Cardiac fibroblast (primary cell): ENCODE results near the gene MAML2.
"Not testable (repeated sequence)": the region's sequence is repeated elsewhere in the genome, so short reads cannot be mapped to it uniquely, and the experiment has no call there.

Experiments
- DNase-seq, 2 donors: peaks; one replicate each; pipeline versions ENCODE4 v3.0.0 to v3.0.0-alpha.2; 2010; ENCODE audit warnings: low read depth in 2 of 2
- H3K4me3 ChIP-seq, 2 donors: replicated peaks in 1 of 2; 1 replicate in 1 of 2; 2 replicates in 1 of 2; pipeline ENCODE4 v1.5.1; 2011; ENCODE audit warnings: low read depth in 2 of 2, low read length in 2 of 2, mild to moderate bottlenecking in 2 of 2, moderate library complexity in 1 of 2
- TF ChIP-seq, protein P1 (sequence below): IDR thresholded peaks from one replicate; pipeline ENCODE4 v1.5.1; 2011; ENCODE audit warnings: low read depth, mild to moderate bottlenecking, low read length, inconsistent platforms

MAML2 gene

DNA sequence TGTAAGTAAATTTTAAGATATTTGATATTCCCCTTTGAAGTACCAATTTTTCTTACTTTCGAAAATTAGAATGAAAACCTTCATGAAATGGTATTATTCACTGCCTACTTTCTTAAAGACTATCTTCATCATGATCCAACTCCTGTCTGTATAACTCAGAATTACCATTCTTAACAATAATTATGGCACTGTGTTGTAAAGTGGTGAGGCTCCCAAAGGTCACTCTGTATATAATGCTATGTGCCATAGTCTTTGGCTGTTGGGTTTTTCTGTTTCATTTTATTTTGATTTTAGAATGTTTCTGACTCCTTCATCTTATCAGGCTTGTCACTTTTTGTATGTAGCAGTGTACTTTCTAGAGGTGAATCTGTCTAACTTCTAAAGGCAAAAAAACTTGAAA is 52.4 kb downstream of the MAML2 start:
- TF ChIP-seq, protein P1, sequence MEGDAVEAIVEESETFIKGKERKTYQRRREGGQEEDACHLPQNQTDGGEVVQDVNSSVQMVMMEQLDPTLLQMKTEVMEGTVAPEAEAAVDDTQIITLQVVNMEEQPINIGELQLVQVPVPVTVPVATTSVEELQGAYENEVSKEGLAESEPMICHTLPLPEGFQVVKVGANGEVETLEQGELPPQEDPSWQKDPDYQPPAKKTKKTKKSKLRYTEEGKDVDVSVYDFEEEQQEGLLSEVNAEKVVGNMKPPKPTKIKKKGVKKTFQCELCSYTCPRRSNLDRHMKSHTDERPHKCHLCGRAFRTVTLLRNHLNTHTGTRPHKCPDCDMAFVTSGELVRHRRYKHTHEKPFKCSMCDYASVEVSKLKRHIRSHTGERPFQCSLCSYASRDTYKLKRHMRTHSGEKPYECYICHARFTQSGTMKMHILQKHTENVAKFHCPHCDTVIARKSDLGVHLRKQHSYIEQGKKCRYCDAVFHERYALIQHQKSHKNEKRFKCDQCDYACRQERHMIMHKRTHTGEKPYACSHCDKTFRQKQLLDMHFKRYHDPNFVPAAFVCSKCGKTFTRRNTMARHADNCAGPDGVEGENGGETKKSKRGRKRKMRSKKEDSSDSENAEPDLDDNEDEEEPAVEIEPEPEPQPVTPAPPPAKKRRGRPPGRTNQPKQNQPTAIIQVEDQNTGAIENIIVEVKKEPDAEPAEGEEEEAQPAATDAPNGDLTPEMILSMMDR, result no peak
- no peak overlapping the region for H3K4me3 ChIP-seq
- DNase-seq, result no peak

DNA sequence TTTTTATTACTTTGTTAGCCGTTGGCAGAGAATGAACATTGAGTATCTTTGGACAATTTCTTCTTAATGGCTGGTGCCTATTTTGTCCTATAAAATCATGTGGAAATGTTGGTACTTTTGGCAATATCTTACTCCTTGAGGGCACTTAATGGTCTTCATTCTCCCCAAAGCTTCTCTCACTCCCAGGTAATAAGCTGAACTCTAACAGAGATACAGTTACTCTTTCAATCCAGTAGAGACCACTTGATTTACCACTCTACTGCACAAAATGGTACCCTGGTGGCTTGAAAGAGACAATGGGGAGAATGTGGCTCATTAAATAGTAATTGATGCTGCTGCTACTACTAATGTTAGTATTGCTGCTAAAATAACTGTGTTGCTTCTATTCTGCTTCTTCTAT is 53.0 kb downstream of the MAML2 start:
- DNase-seq, result no peak
- TF ChIP-seq, protein P1, result no peak
- H3K4me3 ChIP-seq, result no peak overlapping the region

DNA sequence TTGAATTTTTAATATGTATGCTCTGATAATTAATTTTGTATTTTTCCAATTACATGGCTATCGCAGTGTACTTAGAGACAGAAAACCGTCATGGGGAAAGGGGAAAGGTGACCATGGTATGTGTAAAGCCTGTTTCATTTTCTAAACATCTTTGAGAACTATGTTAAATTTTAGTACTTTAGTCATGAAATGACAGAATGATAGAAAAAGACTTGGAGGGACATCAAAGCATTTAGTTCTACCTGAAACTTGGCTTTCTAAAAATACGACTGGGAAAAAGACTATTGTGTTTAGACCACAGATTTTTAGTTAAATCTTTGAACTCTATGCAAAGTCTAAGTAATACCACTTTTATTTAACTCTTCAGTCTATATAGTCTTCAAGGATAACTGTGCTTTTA is 54.1 kb downstream of the MAML2 start:
- TF ChIP-seq, protein P1, result no peak
- no peak overlapping the region for H3K4me3 ChIP-seq
- no peak for DNase-seq

DNA sequence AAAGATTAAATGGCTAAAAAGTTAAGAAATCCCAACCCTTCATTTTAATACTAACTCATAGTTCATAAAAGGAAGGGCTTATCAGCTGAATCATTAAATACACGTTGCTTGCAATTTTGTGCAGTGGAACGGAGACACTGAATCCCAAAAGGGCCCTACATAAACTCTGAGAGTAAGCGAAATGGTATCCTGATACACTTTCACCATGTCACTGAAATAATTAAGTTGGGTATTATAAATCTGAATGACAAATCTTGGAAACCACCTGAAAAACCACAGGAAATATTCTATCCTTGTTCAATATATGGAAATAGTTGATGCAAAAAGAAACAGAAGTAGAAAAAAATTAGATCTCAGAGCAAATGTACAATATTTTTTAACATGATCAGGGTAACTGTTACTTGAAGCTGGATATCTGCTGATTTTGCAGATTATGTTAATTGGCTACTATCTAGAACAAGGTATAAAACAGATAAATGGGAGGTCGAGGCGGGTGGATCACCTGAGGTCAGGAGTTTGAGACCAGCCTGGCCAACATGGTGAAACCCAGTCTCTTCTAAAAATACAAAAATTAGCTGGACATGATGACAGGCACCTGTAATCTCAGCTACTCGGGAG is 55.1 kb downstream of the MAML2 start:
- DNase-seq, result peak in 1 of 2 donors; percentile 79
- TF ChIP-seq, protein P1, result no peak
- H3K4me3 ChIP-seq, result no peak overlapping the region

DNA sequence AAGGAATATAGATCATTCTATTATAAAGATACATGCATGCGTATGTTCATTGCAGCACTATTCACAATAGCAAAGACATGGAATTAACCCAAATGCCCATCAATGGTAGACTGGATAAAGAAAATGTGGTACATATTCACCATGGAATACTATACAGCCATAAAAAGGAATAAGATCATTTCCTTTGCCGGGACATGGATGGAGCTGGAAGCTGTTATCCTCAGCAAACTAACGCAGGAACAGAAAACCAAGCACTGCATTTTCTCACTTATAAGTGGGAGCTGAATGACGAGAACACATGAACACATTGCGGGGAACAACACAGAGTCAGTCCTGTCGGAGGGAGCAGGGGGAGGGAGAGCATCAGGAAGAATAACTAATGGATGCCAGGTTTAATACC is 57.0 kb downstream of the MAML2 start:
- H3K4me3 ChIP-seq, DNase-seq: not testable (repeated sequence)

DNA sequence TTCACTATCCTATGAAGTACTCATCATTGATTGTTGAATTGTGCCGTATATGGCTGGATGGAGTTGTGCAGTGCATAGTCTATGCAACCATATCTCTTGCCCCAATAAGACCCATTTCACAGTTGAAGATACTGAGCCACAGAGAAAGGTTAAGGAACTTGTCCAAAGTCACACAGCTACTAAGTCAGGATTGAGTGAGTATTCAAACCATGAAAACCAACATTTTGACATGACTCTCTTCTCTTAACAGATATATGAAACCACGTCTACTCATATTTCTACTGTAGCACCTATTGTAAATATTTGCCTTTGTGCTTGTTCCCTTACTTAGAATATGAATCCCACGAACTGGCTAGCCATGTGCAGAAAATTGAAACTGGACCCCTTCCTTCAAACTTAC is 58.1 kb downstream of the MAML2 start:
- DNase-seq, result no peak
- H3K4me3 ChIP-seq, result no peak overlapping the region
- TF ChIP-seq, protein P1, result no peak

DNA sequence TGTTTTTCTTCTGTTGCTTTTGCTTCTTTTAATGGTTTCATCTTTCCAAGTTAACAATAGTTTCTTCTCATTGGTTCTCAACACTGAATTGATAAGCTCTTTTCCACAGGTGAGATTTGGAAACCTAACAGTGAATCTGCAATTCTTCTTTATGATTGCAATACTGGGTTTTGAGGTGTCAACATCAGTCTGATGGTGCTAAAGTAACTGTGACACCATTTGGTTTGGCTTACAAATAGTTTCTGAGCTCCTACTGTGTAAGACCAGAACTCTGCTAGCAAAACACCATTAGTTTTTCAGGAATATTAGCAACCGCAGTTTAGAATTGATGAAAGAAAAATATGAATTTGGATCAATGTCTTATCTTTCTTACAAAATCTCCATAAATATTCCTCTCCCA is 58.6 kb downstream of the MAML2 start:
- TF ChIP-seq, protein P1, result no peak
- no peak for DNase-seq
- no peak overlapping the region for H3K4me3 ChIP-seq
